Amniotic epithelial cell (primary cell): ENCODE data around the gene MAK.
"Not testable (repeated sequence)": the region's sequence is repeated elsewhere in the genome, so short reads cannot be mapped to it uniquely, and the experiment has no call there.

Experiments
- DNase-seq: peaks from one replicate; pipeline ENCODE4 v3.0.0-alpha.2; 2010; ENCODE audit warnings: low read depth

The MAK gene

GRCh38 chr6:10791673-10792072 lies 46.7 kb downstream of the MAK start:
- peak; percentile 17 for DNase-seq

- no peak for DNase-seq
These were observed 59.3 kb downstream of the MAK start for GRCh38 chr6:10779076-10779475.

GRCh38 chr6:10778230-10778629 lies 60.1 kb downstream of the MAK start:
- no peak for DNase-seq

- DNase-seq: no peak
These were observed 66.9 kb downstream of the MAK start for GRCh38 chr6:10771371-10771894.

GRCh38 chr6:10769419-10769818 lies 68.9 kb downstream of the MAK start:
- no peak for DNase-seq

GRCh38 chr6:10763006-10763405 lies 75.3 kb downstream of the MAK start:
- peak; percentile 71 for DNase-seq

- DNase-seq: peak; percentile 90
These were observed 78.4 kb downstream of the MAK start for GRCh38 chr6:10759884-10760329.

- peak; percentile 89 for DNase-seq
These were observed 79.0 kb downstream of the MAK start for GRCh38 chr6:10759312-10759839.

GRCh38 chr6:10756085-10756484 lies 82.3 kb downstream of the MAK start:
- no peak for DNase-seq

GRCh38 chr6:10751757-10752156 lies 86.6 kb downstream of the MAK start:
- peak; percentile 69 for DNase-seq

- DNase-seq: not testable (repeated sequence)
These were observed 87.8 kb downstream of the MAK start for GRCh38 chr6:10750568-10750967.

- peak; percentile 30 for DNase-seq
These were observed 88.6 kb downstream of the MAK start for GRCh38 chr6:10749734-10750133.

GRCh38 chr6:10747251-10747972 lies 90.9 kb downstream of the MAK start, which contains the start of gene TMEM14B:
TMEM14B (plus strand) TSS chr6:10747805; CDS start chr6:10749246, 1,441 bp downstream.
- DNase-seq: peak; percentile 91

- DNase-seq: no peak
These were observed 91.5 kb downstream of the MAK start for GRCh38 chr6:10746915-10747250.

GRCh38 chr6:10745116-10745515 lies 93.2 kb downstream of the MAK start:
- no peak for DNase-seq

- no peak for DNase-seq
These were observed 94.8 kb downstream of the MAK start for GRCh38 chr6:10743515-10743914.

GRCh38 chr6:10742251-10742650 lies 96.1 kb downstream of the MAK start:
- no peak for DNase-seq

- DNase-seq: not testable (repeated sequence)
These were observed 96.7 kb downstream of the MAK start for GRCh38 chr6:10741643-10742042.

- no peak for DNase-seq
These were observed 98.3 kb downstream of the MAK start for GRCh38 chr6:10740061-10740460.

GRCh38 chr6:10736731-10737130 lies 101.6 kb downstream of the MAK start:
- no peak for DNase-seq

GRCh38 chr6:10733863-10734262 lies 104.5 kb downstream of the MAK start:
- DNase-seq: no peak

- peak; percentile 85 for DNase-seq
These were observed 105.1 kb downstream of the MAK start for GRCh38 chr6:10733151-10733715.

GRCh38 chr6:10730254-10730653 lies 108.1 kb downstream of the MAK start:
- DNase-seq: no peak
